Mesodermal cell (in vitro differentiated cells): ENCODE results near the gene DEPDC4.
A peak's percentile ranks its signal among the peaks of the same experiment; 100 is the strongest.
"Not testable (repeated sequence)": the region's sequence is repeated elsewhere in the genome, so short reads cannot be mapped to it uniquely, and the experiment has no call there.

Experiments
- H3K27ac ChIP-seq: 2 replicates; pipeline ENCODE4 v1.7.0; 2013; ENCODE audit warnings: mild to moderate bottlenecking, low read depth, low read length, moderate library complexity; ENCODE audit not compliant: severe bottlenecking
- H3K36me3 ChIP-seq: 2 replicates; pipeline ENCODE4 v1.7.1; 2013; ENCODE audit warnings: mild to moderate bottlenecking, low read length, moderate library complexity; ENCODE audit not compliant: control insufficient read depth, insufficient read depth
- H3K4me1 ChIP-seq: one replicate; pipeline ENCODE4 v1.7.1; 2013; ENCODE audit warnings: mild to moderate bottlenecking, low read length; ENCODE audit not compliant: insufficient read depth, control insufficient read depth, poor library complexity, severe bottlenecking
- H3K4me3 ChIP-seq: 2 replicates; pipeline ENCODE4 v1.7.0; 2013; ENCODE audit warnings: low read length, control low read depth, mild to moderate bottlenecking; ENCODE audit not compliant: insufficient read depth, poor library complexity, severe bottlenecking; ENCODE audit errors: extremely low read depth
- H3K9me3 ChIP-seq: 2 replicates; pipeline ENCODE4 v1.7.1; 2013; ENCODE audit warnings: mild to moderate bottlenecking, low read length, moderate library complexity; ENCODE audit not compliant: control insufficient read depth
- WGBS, 2 experiments: methylation state at CpG; one replicate each; pipeline ENCODE4 v1.1.5; 2013; ENCODE audit warnings: missing lambda C conversion rate in 2 of 2; ENCODE audit not compliant: insufficient coverage in 2 of 2; 5-methylcytosine and 5-hydroxymethylcytosine counted together

DEPDC4 gene

DNA sequence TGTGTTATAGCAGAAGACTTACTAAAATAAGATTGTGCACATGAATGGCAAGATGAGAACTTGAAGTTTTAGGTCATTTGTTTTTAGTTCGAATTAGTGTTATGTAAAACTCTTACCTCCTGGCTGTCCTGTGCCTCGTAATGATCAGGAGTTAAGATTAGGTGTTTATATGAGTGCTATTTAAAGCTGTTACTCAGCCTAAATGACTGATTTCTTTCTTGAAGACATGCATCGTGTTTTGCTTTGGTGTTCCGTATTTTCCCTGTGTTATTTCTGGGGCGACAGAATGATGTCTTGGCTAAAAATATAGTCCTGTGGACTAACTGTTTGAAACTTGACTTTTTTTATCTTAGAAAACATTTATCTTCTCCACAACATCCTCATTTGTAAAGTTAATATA is 22.2 kb upstream of the DEPDC4 start:
- Histone ChIP-seq H3K4me1 (no peaks in the 10 kb centered on the region), H3K4me3 (no peak overlapping the region), H3K9me3 (no peaks in the 10 kb centered on the region), H3K27ac (no peak overlapping the region), H3K36me3 (peaks cover 33% of the 10 kb centered on the region)
- 87 to 96% methylated on average over 2 of the region's 5 CpGs for WGBS, 2 experiments

- not testable (repeated sequence) for H3K4me1 ChIP-seq, H3K4me3 ChIP-seq, H3K27ac ChIP-seq, H3K9me3 ChIP-seq
- peaks cover 26% of the 10 kb centered on the region for H3K36me3 ChIP-seq
- WGBS, 2 experiments = 92 to 98% methylated on average over 8 to 9 of the region's 12 CpGs
Observed at GRCh38 chr12:100284556-100284955, 17.7 kb upstream of the DEPDC4 start.

DNA sequence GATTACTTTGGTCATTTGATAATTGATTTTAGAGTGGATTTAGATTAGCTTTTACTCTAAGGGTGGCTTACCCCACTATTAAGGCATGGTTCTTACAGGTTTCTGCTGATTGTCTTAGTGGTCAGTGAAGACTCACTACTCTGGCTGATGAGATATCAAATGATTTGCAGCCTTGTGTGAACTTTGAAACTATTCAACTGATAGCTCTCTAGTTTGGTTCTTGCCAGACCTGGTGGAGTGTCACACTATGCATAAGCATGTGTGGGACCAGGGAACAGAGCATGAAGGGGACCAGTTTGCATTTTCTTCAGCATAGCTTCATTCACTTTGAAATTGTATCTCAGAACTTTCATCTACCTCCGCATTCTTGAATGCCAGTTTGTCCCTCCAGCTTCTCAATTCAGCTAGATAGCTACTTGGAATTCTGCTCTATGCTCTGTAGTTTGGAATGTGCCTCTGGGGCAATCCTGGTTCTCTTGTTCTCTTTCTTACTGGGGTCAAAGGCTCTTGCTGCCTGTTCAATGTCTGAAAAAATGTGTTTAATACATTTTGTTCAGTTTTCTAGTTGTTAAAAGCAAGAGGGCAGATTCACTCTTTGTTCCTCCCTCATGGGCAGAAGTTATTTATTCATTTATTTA is 12.8 kb upstream of the DEPDC4 start:
- WGBS, 2 experiments = no CpG with 5 or more reads among the region's 1 CpG
- Histone ChIP-seq H3K36me3 (peaks cover 28% of the 10 kb centered on the region), H3K4me1 (peaks cover 8% of the 10 kb centered on the region), H3K4me3 (no peak overlapping the region), H3K9me3 (no peaks in the 10 kb centered on the region), H3K27ac (peak overlapping the region; percentile 60)

DNA sequence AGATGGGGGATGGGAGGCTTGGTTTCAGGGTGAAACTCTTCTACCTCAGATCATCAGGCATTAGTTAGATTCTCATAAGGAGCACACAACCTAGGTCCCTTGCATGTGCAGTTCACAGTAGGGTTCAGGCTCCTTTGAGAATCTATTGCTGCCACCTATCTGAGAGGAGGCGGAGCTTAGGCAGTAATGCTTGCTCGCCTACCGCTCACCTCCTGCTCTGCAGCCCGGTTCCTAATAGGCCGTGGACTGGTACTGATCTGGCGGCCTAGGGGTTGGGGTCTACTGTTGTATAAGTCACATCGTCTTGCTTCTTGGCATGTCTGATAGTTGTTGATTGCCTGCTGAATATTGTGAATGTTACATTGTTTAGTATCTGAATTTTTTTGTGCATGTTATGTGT is 12.3 kb upstream of the DEPDC4 start:
- WGBS, 2 experiments = 90% methylated on average over 6 of the region's 7 CpGs
- Histone ChIP-seq H3K4me3 (no peak overlapping the region), H3K9me3 (no peaks in the 10 kb centered on the region), H3K4me1 (peaks cover 8% of the 10 kb centered on the region), H3K27ac (peak overlapping the region; percentile 60), H3K36me3 (peaks cover 22% of the 10 kb centered on the region)

GRCh38 chr12:100274291-100274690 is 7.4 kb upstream of the DEPDC4 start:
- Histone ChIP-seq H3K27ac (no peak overlapping the region), H3K4me1 (peaks cover 3% of the 10 kb centered on the region), H3K4me3 (no peak overlapping the region), H3K36me3 (peaks cover 18% of the 10 kb centered on the region), H3K9me3 (no peaks in the 10 kb centered on the region)
- no CpG with 5 or more reads among the region's 2 CpGs for WGBS, 2 experiments

DNA sequence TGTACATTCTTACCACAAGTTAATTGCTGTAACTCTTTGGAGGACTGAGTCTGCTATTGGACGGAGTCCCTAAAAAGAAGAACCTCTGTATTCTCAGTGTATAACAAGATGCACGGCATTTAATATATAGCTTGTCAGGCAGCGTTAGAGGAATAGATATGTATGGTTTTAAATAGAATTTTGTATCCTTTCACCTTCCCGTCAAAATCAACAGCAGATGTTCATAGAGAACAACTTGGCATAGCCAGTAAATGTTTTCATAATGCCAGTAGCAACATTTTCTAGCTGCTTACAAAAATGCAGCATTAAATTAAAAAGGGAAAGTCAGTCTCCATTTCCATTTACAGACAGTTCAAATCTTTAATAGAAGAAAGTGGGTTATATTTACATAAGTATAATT is 6.9 kb upstream of the DEPDC4 start:
- Histone ChIP-seq H3K4me3 (no peak overlapping the region), H3K4me1 (no peaks in the 10 kb centered on the region), H3K36me3 (peaks cover 18% of the 10 kb centered on the region), H3K27ac (no peak overlapping the region), H3K9me3 (no peaks in the 10 kb centered on the region)
- 95% methylated on average over 4 of the region's 4 CpGs; no CpG with 5 or more reads in 1 of the 2 experiments for WGBS, 2 experiments

DNA sequence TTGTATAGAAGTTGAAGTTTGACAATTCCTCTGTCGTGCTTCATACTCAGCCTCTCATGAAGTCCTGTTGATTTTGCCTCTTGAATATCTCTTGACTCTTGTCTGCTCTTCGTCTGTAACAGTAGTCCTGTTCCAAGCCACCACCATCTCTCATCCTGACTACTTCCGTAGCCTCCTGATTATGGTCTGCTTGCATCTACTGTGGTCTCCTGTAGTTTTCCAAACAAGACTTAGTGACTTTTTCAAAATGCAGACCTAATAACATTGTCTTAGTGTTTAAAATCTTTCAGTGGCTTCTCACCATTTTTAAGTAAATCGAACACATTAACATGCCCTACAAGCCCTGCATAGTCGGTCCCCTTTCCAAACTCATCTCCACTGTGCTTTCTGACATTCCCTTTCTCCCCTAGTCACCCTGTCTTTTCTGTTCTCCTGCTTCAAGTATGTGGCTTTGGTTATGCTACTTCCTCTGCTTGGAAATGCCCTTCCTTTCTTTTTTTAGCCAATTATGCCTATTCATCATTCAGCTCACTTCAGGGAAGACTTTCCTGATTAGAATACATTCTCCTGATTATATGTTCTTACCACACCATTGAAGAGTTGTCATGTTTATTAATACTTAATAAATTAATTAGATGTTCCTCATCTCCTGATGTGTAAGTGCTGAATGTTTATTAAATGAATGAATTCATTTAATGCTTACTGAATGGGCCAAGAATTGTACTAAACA is 2.1 kb upstream of the DEPDC4 start:
- H3K9me3 ChIP-seq = no peaks in the 10 kb centered on the region
- 46 to 58% methylated on average over 4 to 5 of the region's 5 CpGs for WGBS, 2 experiments
- H3K4me1 ChIP-seq = no peaks in the 10 kb centered on the region
- H3K27ac ChIP-seq = peak overlapping the region; percentile 34
- peaks cover 15% of the 10 kb centered on the region for H3K36me3 ChIP-seq
- peak overlapping the region; percentile 97 for H3K4me3 ChIP-seq

DNA sequence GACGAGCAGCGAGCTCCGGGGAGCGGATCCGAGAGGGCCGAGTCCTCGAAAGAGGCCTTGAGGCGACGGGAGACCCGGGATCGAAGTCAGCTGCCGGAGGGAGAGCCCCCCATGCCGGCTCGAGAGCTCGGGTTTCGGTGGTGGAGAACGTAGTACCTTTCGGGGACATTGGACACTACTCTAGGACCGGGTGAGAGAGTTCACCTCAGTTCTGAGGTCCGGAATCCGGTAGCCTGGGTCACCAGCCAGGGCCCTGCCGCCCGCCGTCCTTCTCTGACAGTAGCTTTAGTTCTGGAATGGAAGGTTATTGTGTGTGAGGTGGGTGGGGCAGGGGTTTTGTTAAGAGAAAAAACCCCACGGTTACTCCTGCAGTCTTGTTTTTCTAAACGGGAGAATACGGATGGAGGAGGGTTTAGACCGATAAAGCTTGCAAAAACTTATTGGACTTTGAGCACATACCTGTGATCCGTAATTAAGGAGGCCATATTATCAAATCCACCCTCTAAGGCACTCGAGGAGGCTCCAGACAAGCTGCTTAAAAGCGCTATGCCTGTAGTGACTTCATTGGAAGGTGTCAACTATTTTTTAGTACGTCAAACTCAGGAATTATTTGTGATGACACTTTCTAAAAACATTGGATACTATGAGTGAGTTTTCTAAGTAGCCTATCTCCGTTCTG is 863 bp upstream of the DEPDC4 start:
- Histone ChIP-seq H3K27ac (peak overlapping the region; percentile 97), H3K9me3 (no peaks in the 10 kb centered on the region), H3K4me1 (no peaks in the 10 kb centered on the region), H3K36me3 (peaks cover 10% of the 10 kb centered on the region), H3K4me3 (peak overlapping the region; percentile 97)
- 0 to 1% methylated on average over 21 to 25 of the region's 33 CpGs for WGBS, 2 experiments

DNA sequence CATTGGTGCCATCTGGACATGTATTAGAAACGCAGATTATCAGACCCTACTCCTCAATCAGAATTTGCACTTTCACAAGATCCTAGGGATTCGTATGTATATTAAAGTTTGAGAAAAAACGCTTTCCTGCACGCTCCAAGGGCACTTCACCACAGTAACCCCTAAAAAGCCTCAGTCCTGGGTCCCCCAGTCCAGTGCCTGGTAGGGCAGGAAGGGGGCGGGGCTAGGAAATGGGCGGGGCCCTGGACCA is 369 bp downstream of the DEPDC4 start:
- Histone ChIP-seq H3K9me3 (no peaks in the 10 kb centered on the region), H3K4me3 (peak overlapping the region; percentile 97), H3K4me1 (no peaks in the 10 kb centered on the region), H3K36me3 (peaks cover 10% of the 10 kb centered on the region), H3K27ac (peak overlapping the region; percentile 97)
- WGBS, 2 experiments = 0% methylated on average over 2 of the region's 6 CpGs; no CpG with 5 or more reads in 1 of the 2 experiments

GRCh38 chr12:100265732-100266584 is 921 bp downstream of the DEPDC4 start:
- Histone ChIP-seq H3K9me3 (no peaks in the 10 kb centered on the region), H3K27ac (peak overlapping the region; percentile 97), H3K4me3 (peak overlapping the region; percentile 97), H3K36me3 (peaks cover 10% of the 10 kb centered on the region), H3K4me1 (no peaks in the 10 kb centered on the region)
- no CpG with 5 or more reads among the region's 11 CpGs for WGBS, 2 experiments
